Lower leg skin (tissue), 4 donors: ENCODE results near the gene WFIKKN1. TPM values are rescaled to one million over a fixed set of nuclear protein-coding genes. Genes with fewer than 3 reads are reported as not detected.

Experiments
- DNase-seq, 2 donors: peaks; one replicate each; pipeline ENCODE4 v3.0.0-alpha.2; 2019; ENCODE audit warnings: low spot score in 2 of 2
- H3K4me3 ChIP-seq: fragments of 200-600 bp; sonication (generic); 2 replicates; pipeline ENCODE4 v1.5.1; 2017; ENCODE audit warnings: mild to moderate bottlenecking, low read depth; ENCODE audit not compliant: poor library complexity, severe bottlenecking
- CTCF ChIP-seq, 3 donors: fragments of 450-650 bp; IDR thresholded peaks; one replicate each; pipeline ENCODE4 v1.5.1; 2016; ENCODE audit warnings: antibody characterized with exemption in 3 of 3, mild to moderate bottlenecking in 3 of 3, moderate library complexity in 2 of 3
- POLR2A ChIP-seq, 2 donors: fragments of 450-650 bp; IDR thresholded peaks; one replicate each; pipeline ENCODE4 v1.6.1; 2016 to 2017; ENCODE audit warnings: antibody characterized with exemption in 2 of 2, mild to moderate bottlenecking in 1 of 2, moderate library complexity in 1 of 2
- WGBS, 2 donors: methylation state at CpG; one replicate each; pipeline ENCODE4 v1.1.5; 2018; 5-methylcytosine and 5-hydroxymethylcytosine counted together
- intact Hi-C: fragments of 100-400 bp; cut with DNase I; formaldehyde crosslinking; loops from one replicate; pipeline ENCODE4 v1.15.0; 2023; ENCODE audit warnings: low total_unique reads
- total RNA-seq, 4 donors: library from RNA; depleted of rRNA; stranded (reverse); fragments of >200 nt; gene quantifications; one replicate each; pipeline ENCODE4 v1.1.0, GENCODE V29; 2016

The WFIKKN1 gene
- total RNA-seq, 4 donors from 2014 or later, result 1.3 to 5.0 (median 2.8) TPM

GRCh38 chr16:641326-642188 lies 10.8 kb downstream of the WFIKKN1 start, which contains the start of gene MCRIP2:
Gene MCRIP2, plus strand, starts transcription at chr16:641828. Its CDS starts 164 bp downstream, at chr16:641992.
- WGBS, 2 donors, result 1% methylated on average over 31 of the region's 81 CpGs; no CpG with 5 or more reads in 1 of the 2 donors
- peak; percentile 62 to 95 for DNase-seq
- TF ChIP-seq CTCF (IDR thresholded peaks at IDR 0.05) (no peak), POLR2A (IDR thresholded peaks at IDR 0.05) (no peak)
- intact Hi-C loops, result no loop called here
- H3K4me3 ChIP-seq, result peak within 1 kb of the TSS; percentile 60

DNA sequence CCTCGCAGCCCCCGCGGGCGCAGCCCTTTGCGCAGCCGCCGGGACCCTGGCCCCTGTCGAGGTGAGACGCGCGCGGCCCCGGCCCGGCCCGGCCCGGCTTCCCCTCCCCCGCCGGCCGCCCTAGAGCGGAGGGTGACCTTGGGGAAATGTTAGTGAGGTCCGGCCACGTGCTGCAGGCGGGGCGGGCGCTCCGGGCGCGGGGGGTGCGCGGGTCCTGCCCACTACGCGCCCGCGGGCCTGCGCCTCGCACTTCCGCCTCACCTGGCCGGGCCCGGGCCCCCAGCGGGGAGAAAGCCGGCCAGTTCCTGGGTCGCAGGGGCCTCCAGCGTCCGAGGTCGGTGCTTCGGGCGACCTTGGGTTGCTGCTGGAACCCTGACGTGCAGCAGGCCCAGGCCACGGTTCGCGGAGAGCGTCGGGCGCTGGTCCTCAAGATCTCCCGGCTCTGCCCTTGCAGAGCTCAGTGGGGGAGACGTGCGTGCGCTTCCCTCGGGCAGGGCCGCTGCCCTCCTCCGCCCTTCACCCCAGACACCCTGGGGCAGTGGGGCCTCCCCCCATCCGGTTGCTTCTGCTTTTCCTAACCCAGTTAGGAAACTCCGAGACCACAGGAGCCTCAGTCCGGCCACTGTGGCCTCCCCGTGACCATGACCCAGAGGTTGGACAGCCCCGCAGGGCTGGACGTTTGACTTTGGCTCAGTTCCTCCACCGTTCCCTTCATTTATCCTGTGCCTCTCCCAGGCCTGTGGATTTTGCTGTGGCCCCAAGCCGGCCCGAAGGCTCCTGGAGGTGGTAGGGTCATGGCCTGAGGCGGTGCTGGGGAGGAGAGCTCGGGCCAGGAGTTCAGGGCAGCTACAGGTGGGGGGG lies 11.6 kb downstream of the WFIKKN1 start:
- WGBS, 2 donors, result 7 to 27% methylated on average over 18 to 60 of the region's 72 CpGs
- intact Hi-C loops, result no loop called here
- DNase-seq, result no peak
- H3K4me3 ChIP-seq, result peak overlapping the region; percentile 60
- no peak for TF ChIP-seq POLR2A (IDR thresholded peaks at IDR 0.05)
- no peak for TF ChIP-seq CTCF (IDR thresholded peaks at IDR 0.05)

DNA sequence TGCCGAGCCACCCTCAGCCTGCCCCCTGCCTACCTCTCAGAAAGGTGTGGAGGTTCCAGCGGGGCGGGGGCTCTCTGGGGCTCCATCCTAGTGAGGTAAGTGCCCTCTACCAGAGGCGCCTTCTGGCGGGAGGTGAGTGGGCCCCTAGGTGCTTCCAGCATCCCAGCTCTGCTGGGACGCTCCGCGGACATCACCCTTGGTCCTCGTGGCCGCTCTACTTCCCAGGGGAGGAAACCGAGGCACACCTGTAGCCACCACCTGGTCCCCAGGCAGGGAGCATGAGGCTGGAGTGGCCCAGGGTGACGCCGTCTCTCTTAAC lies 12.2 kb downstream of the WFIKKN1 start:
- WGBS, 2 donors, result 93% methylated on average over 12 to 13 of the region's 13 CpGs
- DNase-seq, result no peak

DNA sequence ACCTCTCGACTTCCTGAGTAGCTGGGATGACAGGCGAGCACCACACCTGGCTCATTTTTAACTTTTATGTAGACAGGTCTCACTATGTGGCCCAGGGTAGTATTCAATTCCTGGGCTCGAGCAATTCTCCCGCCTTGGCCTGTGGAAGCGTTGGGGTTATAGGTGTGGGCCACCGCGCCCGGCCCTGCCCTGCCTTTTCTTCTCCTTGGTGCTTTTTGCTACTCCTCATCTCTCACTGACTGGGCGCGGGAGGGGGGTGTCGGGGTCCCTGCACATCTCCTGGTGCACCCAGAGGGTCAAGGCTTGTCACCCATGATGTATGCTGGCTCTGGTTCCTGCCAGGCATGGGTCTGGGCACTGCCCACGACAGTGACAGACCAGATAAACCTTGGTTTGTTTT lies 13.8 kb downstream of the WFIKKN1 start:
- no peak overlapping the region for H3K4me3 ChIP-seq
- no peak for DNase-seq
- intact Hi-C loops, result no loop called here
- WGBS, 2 donors, result 86 to 87% methylated on average over 12 of the region's 12 CpGs
- TF ChIP-seq CTCF (IDR thresholded peaks at IDR 0.05), result no peak
- TF ChIP-seq POLR2A (IDR thresholded peaks at IDR 0.05), result no peak

More for the DNA sequence above, 12.2 kb downstream of the WFIKKN1 start:
- TF ChIP-seq POLR2A (IDR thresholded peaks at IDR 0.05) (no peak), CTCF (IDR thresholded peaks at IDR 0.05) (no peak)
- intact Hi-C loops, result no loop called here
- peak overlapping the region; percentile 60 for H3K4me3 ChIP-seq

DNA sequence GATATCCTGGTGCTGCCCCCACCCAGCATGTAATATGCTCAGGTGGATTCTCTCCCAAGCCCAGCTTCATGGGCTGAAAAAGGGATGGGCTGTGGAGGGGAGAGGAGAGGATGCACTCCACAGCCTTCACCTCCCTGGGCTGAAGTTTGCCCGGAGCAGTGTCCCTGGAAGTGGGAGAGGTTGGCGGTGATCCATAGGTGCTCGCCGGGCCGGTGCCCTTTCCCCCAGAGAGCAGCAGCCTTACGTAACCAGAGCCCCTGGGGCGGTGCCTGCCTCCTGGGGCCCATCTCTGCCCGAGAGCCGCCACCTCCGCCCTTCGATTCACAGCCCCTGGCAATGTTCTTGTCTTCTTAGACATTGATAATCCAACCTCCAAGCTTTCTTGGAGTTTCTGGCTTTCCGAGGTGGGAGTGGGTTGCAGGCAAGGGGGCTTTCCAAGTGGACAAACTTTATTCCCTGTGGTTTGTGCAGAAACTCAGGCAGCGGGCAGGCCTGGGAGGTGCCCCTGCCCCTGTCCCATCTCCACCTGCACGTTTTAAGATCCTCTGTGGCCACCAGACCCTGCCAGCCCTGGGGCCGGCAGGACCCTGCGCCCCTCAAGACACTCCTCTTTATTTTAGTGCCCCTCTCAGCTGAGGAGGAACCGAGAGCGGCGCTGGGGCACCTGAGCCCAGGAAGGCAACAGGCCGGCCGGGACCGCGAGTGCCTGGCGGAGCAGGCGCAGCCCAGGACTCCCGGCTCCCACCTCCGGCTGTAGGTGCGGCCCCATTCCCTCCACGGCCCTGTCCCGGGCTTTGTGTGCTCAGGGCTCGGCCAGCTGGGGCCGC lies 15.3 kb downstream of the WFIKKN1 start:
- intact Hi-C loops, result no loop called here
- WGBS, 2 donors, result 60 to 71% methylated on average over 27 to 31 of the region's 32 CpGs
- no peak for DNase-seq
- TF ChIP-seq POLR2A (IDR thresholded peaks at IDR 0.05) (no peak), CTCF (IDR thresholded peaks at IDR 0.05) (no peak)
- no peak overlapping the region for H3K4me3 ChIP-seq
